NCI-H2196 treated with DMSO at 0.1 percent for 48 hours (cell line): ENCODE results near the gene TMEM54.

ENCODE experiments used
- DNase-seq: peaks from one replicate; lab custom pipeline; 2025; ENCODE audit not compliant: unreplicated experiment; lab: John Stamatoyannopoulos, UW

The TMEM54 gene

DNA sequence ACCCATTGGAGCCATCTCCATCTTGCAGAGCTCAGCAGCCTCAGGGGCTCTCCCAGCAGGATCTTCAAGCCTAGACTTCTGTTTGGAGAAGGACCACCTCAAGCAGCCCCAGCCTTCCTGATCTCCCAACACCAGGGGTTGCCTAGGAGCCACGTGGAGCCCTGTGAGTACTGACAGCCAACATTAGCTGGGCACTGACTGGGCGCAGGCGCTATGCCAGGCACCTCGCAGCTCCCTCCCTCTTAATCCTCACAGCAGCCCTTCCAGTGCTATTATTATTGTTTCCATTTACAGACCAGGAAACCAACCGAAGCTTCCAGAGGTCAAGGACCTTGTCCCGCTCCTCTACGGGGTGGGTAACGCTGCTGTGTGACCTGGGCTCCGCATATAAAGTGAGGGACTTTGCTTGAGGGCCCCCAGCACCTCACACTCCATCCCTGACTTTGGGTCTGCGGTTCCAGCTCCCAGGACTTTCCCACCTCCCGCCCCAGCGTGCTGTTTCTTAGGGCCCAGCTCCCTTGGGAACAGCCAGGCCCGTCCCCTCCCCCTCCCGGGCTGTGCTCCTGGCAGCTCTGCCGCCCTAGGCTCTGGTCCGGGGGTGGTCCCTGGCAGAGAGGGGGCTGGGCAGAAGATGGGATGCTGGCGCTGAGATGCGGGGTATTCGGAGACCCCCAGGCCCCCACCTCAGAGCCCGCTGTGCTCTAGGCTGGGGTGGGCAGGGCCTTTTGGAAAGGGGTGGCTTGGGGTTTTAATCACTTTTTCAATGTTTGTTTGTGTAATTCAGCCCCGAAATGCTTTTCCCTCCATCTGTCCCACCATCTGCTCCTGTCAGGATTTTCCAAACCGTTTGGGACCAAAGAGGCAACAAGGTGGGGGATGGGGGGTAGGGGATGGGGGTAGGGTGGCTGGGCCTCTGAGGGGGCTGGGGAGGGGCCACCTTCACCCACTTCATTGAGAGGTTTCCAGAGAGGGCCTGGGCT, 19.0 kb downstream of the TMEM54 start:
- DNase-seq: no peak

DNA sequence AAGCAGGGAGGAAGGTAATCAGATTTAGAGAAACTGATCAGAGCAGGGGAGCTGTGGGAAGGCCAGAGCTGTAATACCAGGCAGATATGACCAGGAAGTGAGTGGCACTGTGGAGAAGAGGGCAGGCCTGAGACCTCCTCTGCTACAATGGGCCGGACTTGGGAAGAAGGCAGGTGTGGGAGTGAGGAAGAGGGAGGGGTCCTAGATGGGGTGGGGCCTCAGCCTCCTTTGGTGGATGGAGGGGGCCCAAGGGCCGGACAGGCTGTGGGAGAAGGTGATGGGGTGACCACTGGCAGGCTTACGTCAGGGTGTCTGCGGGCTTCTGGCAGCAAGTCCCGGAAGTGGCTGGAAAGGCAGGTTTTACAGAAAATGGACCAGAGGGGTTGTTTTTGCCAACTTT, 19.9 kb downstream of the TMEM54 start:
- no peak for DNase-seq

DNA sequence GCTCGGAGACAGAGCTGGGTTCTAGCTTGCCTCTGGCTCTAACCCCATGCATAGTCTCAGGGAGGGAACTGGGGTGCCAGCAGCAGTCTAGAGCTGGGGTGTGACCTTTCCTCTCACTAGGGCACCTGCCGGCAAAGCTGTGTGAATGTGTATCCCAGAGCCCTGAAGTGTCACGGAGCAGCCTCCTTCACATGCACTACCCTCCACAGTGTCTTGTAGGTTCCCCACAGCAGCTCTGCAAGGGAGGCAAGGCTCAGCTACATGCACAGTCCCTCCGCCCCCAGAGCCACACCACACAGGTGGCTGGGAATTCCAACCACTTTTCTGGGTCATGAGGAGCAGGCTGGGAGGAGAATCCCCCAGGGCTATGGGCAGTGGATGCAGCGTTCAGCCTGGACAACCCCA, 22.6 kb downstream of the TMEM54 start:
- no peak for DNase-seq

DNA sequence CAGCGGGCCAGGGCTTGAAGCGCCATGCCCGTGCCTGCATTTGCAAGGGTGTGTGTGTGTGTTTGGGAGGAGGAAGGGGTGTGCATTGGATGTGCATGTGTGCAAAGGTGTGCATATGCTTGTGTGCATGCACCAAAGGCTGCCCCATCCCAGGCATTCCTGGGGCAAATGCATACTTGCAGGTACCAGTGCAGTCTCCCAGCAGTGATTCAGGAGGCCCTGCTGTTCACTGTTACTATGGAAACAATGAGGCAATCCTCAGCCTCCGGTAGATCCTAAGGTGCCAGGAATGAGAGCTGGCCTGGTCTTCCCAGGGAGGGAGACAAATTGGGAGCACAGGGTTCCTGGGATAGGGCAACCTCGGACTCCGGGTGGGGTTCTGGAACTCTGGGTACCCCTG, 23.0 kb downstream of the TMEM54 start:
- DNase-seq: no peak

DNA sequence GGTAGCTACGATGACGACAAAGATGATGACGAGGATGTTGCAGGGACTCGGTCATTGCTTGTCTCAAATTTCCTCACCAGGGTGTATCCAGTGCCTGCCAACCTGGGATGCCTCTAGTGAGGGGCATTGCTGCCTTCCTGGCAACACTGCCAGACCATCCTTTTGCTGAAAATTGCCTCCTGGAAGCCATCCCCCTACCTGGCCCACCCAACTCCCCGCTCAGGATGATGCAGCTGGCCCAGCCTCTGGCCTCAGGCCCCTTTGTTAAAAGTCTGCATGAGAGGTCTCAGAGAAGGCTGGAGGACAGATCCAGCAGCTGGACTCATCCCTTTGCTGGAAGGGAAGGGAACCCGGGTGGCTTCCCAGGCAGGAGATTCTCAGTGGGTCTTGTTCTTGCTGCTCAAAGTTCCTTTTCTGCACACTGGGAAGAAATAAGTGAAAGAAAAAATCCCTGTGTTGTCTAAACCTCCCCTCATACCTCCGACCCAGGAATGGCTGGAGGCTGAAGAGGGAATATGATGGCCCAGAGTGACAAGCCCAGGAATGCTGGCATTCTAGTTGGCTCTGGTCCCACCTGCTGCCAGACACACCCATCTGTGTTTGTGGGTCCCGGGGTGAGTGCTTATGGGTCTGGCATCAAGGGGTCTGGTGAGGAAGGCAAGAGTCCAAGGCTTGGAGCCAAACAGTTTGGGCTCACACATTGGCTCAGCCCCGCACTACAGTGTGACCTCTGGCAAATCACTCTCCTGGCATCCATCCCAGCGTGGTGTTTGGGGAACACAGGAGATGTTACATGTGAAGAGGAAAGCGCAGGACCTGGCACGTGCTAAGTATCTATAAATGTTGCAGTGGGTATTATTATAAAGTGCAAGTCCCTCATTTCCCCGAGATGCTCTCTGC, 23.7 kb downstream of the TMEM54 start:
- DNase-seq: no peak

DNA sequence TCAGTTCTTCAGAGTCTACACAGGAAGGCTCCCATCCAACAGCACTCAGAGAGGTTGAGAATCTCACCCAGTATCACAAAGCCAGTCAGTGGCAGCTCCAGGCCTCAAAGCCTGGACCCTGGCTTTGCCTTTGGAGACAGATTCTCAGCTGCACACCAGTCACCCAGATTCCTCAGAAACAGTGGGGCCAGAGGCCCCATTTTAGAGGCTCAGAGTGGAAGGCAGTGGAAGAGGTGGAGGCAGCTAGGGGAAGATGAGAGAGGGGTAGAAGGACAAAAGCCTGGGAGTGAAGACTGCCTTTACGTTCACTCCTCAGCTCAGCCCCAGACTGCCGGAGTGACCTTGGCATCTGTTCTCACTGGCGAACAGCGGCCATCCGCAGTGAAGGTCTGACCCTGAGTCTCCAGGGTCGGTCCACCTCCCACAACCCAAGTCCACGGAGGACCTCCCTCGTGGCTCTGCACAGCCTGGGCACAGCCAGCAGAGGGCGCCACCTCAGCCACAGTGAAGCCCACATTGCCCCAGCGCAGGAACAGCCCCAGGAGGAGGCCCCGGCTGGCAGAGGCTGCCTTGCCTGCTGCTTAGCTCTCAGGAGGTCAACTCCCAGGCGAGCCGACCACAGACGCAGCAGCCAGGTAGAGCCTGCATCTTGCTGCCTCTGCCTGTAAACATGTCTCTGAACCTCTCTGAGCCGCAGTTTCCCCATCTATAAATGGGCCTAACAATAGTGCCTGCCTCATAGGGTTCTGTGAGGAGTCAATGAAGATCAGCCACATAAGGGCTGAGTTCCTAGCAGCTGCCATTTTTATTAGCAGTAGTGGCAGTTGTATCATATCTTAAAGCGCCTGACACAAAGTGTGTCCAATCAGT, 24.6 kb downstream of the TMEM54 start:
- peak; percentile 17 for DNase-seq

DNA sequence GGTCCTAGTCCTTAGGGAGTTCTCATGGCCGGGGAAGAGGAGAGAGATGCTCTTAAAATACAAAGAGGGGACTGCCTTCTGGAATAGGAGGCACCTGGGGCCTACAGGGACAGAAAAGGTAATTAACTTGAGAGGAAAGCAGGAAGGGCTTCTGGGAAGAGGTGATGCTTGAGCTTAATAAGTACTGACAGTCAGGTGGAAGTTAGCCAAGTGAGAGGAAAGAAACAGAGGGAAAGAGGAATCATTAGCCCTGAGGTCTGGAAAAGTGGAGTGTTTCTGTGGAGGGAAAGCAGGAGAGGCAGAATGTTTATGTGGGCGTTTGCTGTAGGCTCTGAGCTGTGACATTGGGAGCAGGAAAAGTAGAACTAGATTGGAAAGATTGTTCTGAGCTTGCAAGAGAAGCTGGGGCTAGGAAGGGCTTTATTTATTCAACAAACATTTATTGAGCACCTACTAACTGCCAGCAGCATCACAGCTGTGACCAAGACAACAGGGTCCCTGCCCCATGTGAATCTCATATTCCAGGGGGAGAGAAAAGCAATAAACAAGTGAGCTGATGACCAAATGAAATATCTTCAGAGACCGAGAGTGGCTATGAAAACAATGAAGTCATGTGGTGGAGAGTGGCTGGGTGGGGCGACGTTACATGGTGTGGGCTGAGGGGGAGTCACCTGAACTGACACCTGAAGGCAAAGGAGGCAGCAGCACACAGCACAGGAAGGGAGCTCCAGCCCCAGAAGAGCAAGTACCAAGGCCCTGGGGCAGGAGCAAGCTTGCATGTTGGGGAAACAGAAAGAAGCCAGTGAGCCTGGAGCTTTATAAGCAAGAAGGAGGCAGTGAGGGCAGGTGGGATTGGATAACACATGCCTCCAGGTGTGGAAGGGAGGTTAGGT, 26.1 kb downstream of the TMEM54 start:
- no peak for DNase-seq

DNA sequence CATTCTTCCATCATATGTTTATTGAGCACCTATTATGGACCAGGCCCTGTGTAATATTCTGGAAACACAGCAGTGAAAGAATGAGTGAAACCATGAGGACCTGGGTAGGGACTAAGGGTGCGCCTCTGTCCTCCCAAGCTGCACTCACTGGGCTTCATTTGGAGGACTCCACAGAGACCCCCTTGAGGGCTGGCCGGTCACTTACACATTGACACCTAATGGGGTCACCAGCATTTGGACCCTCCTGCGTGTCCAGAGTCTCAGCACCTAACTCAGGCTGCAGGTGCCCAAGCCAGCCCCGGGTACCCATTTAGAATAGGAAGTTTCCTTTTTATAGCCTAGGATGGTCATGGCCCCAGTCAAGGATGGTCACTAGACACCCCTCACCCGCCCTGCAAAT, 27.7 kb downstream of the TMEM54 start:
- no peak for DNase-seq

DNA sequence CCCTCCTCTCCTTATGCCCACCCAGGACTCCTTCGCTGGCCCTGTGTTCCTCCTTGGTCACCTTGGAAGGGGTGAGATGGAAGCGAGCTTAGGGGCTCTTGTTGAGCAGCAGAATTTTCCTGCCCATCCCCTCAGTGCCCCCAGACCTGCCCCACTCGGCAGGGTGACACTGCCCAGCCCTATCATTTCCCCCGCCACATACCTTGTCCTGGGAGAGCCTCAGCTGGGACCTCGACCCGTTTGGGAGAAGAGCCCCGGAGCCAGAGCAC, 29.1 kb downstream of the TMEM54 start:
- DNase-seq: no peak

DNA sequence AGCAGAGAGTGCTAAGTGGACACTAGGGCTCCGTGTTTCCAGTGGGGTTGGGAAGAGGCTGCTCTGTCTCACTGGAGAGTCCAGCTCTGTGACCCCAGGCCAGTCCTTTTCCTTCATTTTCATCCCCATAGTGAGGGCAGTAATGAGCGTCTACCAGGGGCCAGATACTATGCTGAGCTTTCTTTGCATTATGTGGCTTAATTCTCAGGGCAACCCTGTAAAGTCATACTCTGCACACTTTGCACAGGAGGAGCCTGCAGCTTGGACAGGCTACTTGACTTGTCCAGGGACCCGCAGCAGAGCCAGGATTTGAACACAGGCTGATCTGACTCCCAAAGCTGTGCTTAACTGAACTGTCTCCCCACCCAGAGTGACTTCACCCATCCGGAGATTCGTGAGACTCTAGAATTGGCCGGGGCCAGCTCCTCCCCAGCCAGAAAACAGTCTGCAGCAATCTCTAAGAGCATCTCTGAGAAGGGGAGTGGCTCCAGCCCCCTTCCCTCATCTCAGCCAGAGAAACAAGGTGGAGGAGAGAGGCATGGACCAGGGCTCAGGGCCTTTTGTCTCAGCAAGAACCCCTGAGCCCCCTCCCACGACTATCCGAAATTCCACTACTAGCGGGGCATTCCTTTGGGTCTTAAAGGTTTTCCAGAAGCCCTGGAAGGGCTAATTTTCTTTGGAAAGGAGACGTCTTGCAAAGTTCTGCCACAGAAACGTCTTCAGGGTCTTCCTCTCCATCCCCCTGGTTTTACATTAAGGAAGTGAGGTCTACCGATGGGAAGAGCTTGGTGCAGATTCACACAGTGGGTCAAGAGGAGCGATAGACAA, 29.6 kb downstream of the TMEM54 start:
- DNase-seq: no peak

DNA sequence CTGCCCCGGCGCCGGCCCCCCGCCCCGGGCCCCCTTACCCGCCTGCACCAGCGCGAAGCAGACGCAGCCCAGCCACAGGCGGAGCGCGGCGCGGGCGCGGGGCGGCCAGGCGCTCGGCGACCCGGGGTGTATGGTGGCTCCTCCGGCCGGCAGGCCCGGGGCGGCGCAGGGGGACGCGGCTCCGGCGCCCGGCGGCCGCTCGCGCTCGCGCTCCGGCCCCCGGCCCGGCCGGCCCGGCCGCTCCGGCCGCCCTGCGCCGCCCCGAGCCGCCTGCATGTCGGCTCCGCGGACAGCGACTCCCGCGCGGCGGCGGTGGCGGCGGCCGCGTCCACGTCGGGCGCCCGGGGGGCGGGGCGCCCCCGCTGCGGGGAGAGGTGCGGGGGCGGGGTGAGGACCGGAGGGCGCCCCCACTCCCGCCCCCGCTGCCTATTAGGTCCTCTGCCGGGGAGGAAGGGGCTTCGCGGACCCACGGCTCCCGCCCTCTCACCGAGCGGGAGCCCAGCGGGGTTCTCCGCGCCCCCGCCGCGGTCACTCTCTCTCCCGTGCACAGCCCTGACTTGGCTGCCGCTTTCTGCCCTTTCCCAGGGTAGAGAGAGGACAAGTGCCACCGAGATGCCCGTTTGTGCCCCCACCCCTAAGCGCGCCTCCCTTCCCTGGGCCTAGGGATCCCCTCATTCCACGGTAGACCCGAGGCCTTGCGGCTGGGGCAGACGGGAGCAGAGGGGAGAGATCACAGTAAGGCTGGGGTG, 30.4 kb downstream of the TMEM54 start, which contains the start of gene FNDC5:
Gene FNDC5 (minus strand): TSS at position 298 of the 749 bp plus-strand sequence.
- DNase-seq: no peak

DNA sequence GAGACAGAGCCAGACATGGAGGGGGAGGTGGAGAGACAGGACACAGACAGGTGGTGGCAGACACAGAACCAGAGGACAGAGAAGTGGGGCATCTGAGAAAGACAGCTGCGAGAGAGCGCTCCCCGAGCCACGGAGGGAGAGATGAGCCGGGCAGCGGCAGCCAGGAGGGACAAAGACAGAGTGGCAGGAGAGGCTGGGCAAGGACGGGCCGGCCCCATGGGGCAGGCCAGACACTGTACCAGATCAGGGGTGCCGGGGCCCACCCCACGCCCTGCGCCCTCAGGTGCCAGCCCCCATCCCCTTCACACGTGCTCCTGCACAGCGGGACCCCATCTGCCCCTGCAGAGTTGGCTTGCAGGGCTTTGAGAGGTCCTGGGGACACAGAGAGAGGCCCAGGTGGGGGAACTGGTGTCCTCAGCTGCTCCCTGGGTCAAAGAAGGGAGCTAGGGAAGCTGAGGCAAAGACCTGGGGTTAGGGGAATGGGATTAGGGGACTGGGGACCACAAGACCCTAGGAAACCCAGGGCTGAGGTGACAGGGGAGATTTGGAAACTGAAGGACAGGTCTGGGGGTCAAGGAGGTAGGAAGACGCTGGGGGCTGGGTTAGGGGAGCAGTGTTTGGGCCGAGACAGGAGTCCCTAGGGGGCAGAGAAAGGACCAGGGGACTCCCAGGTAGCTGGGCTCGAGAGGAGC, 31.1 kb downstream of the TMEM54 start:
- no peak for DNase-seq

DNA sequence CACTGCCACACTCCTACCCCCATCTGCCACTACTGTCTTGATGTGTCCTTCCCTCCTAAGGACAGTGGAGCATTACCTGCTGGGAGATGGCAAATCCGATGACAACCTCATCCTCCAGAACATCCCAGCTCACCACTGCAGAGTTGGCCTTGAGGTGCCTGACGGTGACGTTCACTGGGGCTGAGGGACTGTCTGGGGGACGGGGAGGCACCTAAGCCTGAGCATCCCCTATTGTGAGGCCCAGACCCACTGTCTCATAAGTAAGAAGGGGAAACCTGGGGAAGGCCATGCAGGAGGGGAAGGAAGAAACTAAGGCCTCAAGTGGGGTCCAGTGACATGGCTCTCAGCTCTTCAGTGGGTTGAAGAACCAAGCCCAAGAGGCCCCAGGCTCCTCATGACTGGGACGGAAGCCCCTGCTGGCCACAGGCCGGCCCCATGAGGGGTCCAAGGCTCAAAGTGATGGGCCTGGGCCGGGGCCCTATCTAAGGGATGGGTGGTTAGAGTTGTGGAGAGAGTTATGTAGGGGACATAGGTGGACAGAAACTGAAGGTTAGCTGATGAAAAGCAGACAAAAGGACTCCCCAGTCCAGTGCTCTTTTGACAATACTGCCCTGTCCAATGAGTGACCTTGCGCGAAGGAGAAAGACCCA, 32.3 kb downstream of the TMEM54 start:
- no peak for DNase-seq

DNA sequence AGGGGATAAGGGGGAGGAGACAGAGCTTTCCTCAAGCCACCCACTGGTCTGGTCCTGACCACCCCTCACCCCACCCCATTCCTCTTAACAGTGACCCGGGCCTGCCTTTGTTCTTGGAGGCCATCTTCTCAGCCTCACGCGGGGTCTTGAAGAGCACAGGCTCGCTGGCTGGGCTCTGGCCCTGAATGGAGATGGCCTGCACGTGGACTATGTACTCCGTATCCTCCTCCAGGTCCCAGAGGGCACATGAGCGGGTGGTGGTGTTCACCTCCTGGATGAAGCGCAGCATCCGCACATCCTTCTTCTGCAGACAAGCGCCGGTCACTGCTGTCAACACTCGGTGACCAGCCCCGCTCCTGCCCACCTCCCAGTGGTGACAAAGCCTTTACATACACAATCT, 33.1 kb downstream of the TMEM54 start:
- DNase-seq: no peak

DNA sequence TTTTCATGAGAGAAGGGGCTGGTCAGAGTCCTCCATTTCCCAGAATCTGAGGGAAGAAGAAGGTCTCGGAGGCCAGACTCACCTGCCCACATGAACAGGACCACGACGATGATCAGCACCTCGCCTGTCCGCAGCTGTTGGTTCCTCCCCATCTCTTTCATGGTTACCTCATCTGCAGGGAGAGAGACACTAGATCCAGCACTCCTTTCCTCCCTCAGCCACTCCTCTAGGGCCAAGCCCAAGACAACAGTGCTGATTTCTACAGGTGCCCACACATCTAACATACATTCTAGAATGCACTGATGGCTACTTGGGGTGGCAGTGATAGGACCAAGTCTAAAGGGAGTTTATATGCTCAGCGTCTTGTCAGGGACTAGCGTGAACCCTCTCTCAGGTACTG, 33.5 kb downstream of the TMEM54 start:
- no peak for DNase-seq

DNA sequence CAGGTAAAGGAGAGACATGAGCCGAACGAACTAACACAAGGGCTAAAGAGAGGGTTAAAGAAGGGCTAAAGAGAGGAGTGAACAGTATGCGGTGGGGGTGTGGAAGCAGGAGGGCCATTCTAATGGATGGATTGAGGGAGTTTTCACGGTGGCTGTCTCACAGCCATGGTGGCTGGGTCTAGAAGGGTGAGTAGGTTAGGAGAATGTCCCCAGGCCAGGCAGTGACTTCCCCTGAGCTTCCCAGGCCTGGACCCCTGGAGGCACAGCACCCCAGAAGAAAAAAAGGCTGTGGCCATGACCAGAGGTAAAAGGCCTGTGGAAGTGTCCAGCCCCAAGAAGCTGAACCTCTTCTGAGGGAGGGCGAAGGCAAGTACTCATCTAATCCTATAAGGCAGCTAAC, 34.0 kb downstream of the TMEM54 start:
- DNase-seq: no peak

DNA sequence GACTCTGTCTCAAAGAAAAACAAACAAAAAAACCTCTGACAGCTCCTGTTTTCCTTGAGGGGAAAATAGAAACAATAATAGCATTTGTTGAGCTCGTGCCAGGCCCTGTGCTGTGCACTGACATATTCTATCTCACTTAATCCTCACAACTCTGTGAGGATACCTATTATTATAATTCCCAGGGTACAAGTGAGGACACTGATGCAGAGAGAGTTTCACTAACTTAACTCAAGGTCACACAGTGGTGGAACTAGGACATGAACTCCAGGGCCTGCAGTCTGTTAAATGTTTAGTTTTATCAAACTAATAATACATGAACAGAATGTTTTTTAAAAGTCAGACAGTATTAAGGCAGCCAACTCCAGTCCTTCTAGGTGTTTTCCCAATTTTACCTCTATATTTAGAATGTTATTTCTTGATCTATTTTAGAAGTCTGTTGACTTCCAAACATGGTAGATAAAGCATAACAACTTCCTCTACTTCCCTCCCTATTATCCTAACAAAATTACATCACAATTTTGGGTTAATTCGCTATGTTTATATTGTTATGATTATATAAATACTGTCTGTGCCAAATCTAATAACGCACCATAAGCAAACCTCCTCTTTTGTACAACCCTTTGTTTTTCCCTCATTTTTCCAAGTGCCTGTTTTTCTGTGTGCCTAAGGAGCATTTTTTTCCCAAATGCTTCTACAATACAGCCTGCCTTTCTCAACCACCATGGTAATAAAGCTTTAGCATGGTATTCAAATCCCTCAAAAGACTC, 35.4 kb downstream of the TMEM54 start:
- no peak for DNase-seq
